ENCODE results near the gene KBTBD12.

KBTBD12 gene

DNA sequence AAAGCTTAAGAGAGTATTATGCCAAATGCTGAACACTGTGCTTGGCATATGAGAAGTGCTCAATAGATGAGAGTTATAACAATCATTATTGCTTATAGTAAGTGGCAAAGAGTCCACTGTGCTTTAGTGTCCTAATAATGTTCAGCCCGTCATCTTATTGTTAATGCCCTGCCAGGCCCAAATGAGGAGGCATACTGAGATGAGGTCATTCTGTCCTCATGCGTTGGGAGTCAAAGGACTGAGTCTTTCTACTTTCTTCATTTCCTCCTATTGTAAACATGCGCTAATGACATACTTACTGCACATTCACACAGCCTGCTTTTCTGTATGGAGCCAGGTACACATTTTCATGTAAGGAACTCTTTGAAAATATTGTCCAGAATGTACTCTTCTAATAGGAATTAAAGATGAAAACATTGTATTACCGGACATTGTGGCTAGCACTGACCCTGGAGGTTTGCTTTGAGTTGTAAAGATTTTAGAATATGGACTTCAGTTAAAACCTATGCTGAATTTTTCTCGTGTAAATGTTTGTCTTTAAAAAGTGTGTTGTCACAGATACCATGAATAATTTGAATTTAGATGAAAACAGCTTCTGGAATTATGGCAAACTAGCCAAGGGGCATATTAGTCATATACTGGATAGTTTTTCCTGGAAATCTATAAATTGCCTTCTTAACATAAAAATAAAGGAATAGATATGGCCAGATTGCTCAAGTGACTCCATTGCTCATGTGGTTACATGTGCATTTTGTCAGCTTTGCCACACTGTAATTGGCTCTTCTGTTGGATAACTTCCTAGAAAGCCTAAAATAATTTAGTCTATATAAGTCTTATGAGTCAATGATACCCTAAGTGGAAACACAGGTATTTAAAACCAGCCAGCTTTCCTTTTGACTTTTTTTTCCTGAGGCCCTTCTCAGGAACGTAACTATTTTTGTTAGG lies 38.3 kb downstream of the KBTBD12 start:
- no peaks in the 10 kb centered on the region for H3K9me3 Mint-ChIP-seq
- H3K27me3 Mint-ChIP-seq (ENCODE audit: low read depth) = peaks cover 53% of the 10 kb centered on the region
- no peaks in the 10 kb centered on the region for H3K4me1 Mint-ChIP-seq (ENCODE audit: low read depth)
- H3K36me3 Mint-ChIP-seq (ENCODE audit: low read depth) = no peaks in the 10 kb centered on the region
- no peak overlapping the region for H3K27ac Mint-ChIP-seq
- no peak overlapping the region for H3K4me3 Mint-ChIP-seq

- H3K4me3 Mint-ChIP-seq = no peak overlapping the region
- H3K4me1 Mint-ChIP-seq (ENCODE audit: low read depth) = no peaks in the 10 kb centered on the region
- H3K36me3 Mint-ChIP-seq (ENCODE audit: low read depth) = no peaks in the 10 kb centered on the region
- no peaks in the 10 kb centered on the region for H3K9me3 Mint-ChIP-seq
- no peak overlapping the region for H3K27ac Mint-ChIP-seq
- peaks cover 40% of the 10 kb centered on the region for H3K27me3 Mint-ChIP-seq (ENCODE audit: low read depth)
Observed at GRCh38 chr3:127954640-127955039, 39.6 kb downstream of the KBTBD12 start.

- Mint-ChIP-seq H3K9me3 (no peaks in the 10 kb centered on the region), H3K4me1 (ENCODE audit: low read depth) (no peaks in the 10 kb centered on the region), H3K36me3 (ENCODE audit: low read depth) (no peaks in the 10 kb centered on the region), H3K4me3 (no peak overlapping the region), H3K27me3 (ENCODE audit: low read depth) (peaks cover 34% of the 10 kb centered on the region), H3K27ac (no peak overlapping the region)
Observed at GRCh38 chr3:127955728-127956127, 40.7 kb downstream of the KBTBD12 start.

DNA sequence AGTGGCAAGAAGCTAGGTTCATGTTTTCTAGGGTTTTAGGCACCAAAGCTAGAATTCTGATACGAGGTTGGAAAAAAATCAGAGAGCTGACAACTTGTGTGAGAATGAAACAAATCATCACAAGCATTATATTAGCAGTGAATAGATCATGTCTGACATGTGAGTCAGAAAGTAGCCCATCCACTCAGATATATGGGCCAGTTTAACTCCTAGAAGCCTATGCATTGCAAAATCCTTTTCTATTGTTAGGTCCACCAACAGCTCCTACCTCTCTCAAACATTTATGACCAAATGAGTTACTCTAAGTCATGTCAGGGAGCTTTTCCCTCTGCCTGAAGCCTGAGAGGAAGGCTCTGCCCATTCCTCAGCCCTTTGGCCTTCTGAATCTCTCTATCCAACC lies 44.0 kb downstream of the KBTBD12 start:
- H3K27ac Mint-ChIP-seq = no peak overlapping the region
- H3K27me3 Mint-ChIP-seq (ENCODE audit: low read depth) = peaks cover 21% of the 10 kb centered on the region
- no peaks in the 10 kb centered on the region for H3K36me3 Mint-ChIP-seq (ENCODE audit: low read depth)
- no peaks in the 10 kb centered on the region for H3K9me3 Mint-ChIP-seq
- no peaks in the 10 kb centered on the region for H3K4me1 Mint-ChIP-seq (ENCODE audit: low read depth)
- H3K4me3 Mint-ChIP-seq = no peak overlapping the region

DNA sequence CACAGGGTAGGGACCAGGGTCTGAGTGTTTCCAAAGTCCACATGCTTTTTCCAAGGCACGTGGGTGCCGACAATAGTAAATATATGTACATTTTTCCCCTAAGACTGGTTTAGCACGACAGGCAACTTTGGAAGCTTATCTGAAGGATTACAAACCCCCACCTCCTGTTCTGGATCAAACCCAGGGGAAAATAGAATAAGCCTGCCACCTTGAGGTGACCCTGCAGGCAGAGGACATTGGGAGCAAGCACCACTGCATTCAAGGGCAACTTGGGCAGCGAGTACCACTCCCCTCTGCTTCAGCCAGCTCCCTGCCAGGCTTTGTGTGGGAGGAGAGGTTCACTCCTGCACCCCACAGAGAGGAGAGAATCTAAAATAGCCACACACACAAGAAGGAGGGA lies 44.8 kb downstream of the KBTBD12 start:
- no peak overlapping the region for H3K4me3 Mint-ChIP-seq
- no peaks in the 10 kb centered on the region for H3K36me3 Mint-ChIP-seq (ENCODE audit: low read depth)
- no peaks in the 10 kb centered on the region for H3K9me3 Mint-ChIP-seq
- H3K27me3 Mint-ChIP-seq (ENCODE audit: low read depth) = peaks cover 14% of the 10 kb centered on the region
- no peaks in the 10 kb centered on the region for H3K4me1 Mint-ChIP-seq (ENCODE audit: low read depth)
- H3K27ac Mint-ChIP-seq = no peak overlapping the region

DNA sequence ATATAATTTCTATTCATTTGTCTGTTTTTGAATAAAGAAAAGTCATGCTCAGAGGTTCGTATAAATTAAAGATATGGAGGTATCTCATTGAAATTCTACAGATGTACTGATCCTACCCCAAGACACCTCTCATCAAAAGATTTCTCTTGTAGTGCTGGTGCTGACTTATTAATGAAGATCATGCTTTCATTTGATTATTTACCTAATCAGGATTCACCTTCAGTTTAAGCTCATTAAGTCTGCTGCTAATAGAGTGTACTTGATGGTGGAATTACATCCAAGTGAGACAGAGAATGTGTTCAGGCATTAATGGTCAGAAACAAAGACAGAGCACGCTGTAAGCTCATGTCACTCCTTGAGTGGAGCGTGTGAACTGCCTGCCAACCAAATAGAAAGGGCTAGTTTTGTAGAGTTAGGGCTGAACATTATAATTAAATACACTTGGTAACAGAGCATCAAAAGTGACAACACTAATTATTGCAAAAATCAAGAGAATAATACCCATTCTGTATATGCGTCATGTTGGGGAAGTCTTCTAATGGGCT lies 45.5 kb downstream of the KBTBD12 start:
- Mint-ChIP-seq H3K36me3 (ENCODE audit: low read depth) (no peaks in the 10 kb centered on the region), H3K27ac (no peak overlapping the region), H3K4me1 (ENCODE audit: low read depth) (no peaks in the 10 kb centered on the region), H3K27me3 (ENCODE audit: low read depth) (peaks cover 12% of the 10 kb centered on the region), H3K4me3 (no peak overlapping the region), H3K9me3 (no peaks in the 10 kb centered on the region)

DNA sequence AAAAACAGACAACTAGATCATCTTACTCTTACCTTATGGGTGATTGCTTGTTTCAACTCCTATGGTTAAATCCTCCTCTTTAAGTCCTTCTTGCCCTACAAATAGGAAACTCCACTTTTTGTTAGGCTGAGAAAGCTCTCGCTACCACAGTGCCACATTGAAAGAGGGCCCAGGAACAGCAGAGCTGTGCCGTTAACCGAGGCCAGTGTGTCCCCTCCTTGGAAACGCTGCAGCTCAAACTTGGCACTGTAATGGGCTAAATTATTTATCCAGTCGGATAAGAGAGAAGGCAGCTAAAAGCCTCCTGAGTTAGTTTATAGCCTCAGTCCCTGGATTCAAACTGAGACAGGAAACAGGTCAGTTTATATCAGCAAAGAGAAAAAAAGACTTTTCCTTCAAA lies 46.1 kb downstream of the KBTBD12 start:
- Mint-ChIP-seq H3K36me3 (ENCODE audit: low read depth) (no peaks in the 10 kb centered on the region), H3K27ac (no peak overlapping the region), H3K9me3 (no peaks in the 10 kb centered on the region), H3K4me3 (no peak overlapping the region), H3K4me1 (ENCODE audit: low read depth) (no peaks in the 10 kb centered on the region), H3K27me3 (ENCODE audit: low read depth) (peaks cover 18% of the 10 kb centered on the region)

- Mint-ChIP-seq H3K4me3 (no peak overlapping the region), H3K4me1 (ENCODE audit: low read depth) (no peaks in the 10 kb centered on the region), H3K36me3 (ENCODE audit: low read depth) (no peaks in the 10 kb centered on the region), H3K9me3 (no peaks in the 10 kb centered on the region), H3K27me3 (ENCODE audit: low read depth) (peaks cover 22% of the 10 kb centered on the region), H3K27ac (no peak overlapping the region)
Observed at GRCh38 chr3:127961963-127962362, 46.9 kb downstream of the KBTBD12 start.

- Mint-ChIP-seq H3K9me3 (no peaks in the 10 kb centered on the region), H3K4me3 (no peak overlapping the region), H3K4me1 (ENCODE audit: low read depth) (no peaks in the 10 kb centered on the region), H3K27ac (no peak overlapping the region), H3K27me3 (ENCODE audit: low read depth) (peaks cover 23% of the 10 kb centered on the region), H3K36me3 (ENCODE audit: low read depth) (no peaks in the 10 kb centered on the region)
Observed at GRCh38 chr3:127962937-127963336, 47.9 kb downstream of the KBTBD12 start.

DNA sequence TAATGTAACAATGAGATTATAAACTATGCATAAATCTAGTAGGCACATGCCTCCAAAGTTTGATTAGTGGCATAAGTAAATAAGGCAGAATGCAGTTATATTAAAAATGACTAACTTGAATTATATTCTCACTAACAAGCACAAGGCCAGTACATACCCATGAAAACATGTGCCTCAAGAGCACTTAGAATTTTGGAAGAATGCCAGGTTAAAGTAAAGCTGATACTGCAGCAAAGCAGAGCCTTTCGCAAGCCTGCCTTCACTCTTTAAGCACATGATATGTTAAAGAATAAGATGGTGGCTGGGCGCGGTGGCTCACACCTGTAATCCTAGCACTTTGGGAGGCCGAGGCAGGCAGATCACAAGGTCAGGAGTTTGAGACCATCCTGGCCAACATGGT lies 49.0 kb downstream of the KBTBD12 start:
- Mint-ChIP-seq H3K4me1 (ENCODE audit: low read depth) (no peaks in the 10 kb centered on the region), H3K4me3 (no peak overlapping the region), H3K9me3 (no peaks in the 10 kb centered on the region), H3K27ac (no peak overlapping the region), H3K27me3 (ENCODE audit: low read depth) (peaks cover 28% of the 10 kb centered on the region), H3K36me3 (ENCODE audit: low read depth) (no peaks in the 10 kb centered on the region)

- no peaks in the 10 kb centered on the region for H3K36me3 Mint-ChIP-seq (ENCODE audit: low read depth)
- H3K4me1 Mint-ChIP-seq (ENCODE audit: low read depth) = no peaks in the 10 kb centered on the region
- H3K27ac Mint-ChIP-seq = no peak overlapping the region
- no peaks in the 10 kb centered on the region for H3K9me3 Mint-ChIP-seq
- peaks cover 28% of the 10 kb centered on the region for H3K27me3 Mint-ChIP-seq (ENCODE audit: low read depth)
- no peak overlapping the region for H3K4me3 Mint-ChIP-seq
Observed at GRCh38 chr3:127964816-127965215, 49.8 kb downstream of the KBTBD12 start.

DNA sequence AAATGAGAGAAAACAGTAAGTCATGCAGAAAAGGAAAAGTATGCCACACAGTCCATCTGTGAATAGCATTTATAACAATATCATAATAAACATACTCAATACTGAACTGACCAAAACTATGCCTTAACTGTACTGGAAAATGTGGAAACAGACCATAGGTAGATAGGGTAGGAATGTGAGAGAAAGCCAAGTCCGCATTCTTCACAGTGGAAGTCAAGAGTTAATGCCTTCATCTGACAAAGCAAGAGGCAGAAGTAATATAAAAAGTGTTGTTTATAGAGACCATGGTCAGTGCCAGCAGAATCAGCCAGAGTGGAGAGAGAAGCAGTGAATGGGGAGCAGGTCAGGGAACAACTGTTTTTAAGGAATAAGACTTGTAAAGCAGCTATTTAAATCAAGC lies 52.3 kb downstream of the KBTBD12 start:
- Mint-ChIP-seq H3K4me1 (ENCODE audit: low read depth) (no peaks in the 10 kb centered on the region), H3K27me3 (ENCODE audit: low read depth) (peaks cover 32% of the 10 kb centered on the region), H3K4me3 (no peak overlapping the region), H3K36me3 (ENCODE audit: low read depth) (no peaks in the 10 kb centered on the region), H3K9me3 (no peaks in the 10 kb centered on the region), H3K27ac (no peak overlapping the region)

DNA sequence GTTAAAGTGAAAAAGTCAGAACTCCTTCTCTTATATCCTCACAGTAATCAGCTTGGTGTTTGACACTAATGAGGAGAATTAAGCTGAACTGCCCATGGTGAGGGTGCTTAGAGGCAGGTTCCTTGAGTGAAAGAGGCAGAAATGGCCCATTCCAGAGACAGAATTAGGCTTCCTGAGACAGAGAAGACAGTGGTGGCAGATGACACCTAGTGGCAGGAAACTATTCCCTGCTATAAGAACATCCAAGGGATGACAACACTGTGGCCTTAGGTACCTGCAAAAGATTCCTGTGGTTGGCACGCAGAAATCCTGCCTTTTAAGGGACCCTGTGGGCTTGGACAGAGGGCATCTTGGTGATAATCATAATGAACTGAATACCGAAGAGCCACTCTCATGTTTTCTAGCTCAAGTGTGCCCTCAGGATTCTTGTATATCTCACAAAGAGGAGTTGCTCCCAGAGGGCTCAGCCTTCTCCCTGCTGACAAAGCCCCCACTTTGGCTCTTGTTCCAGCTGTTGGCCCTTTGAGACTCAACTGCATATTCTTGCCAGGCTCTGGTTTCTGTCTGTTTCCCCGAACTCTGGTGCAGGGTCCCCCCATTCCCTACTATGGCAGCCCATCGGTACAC lies 56.0 kb downstream of the KBTBD12 start:
- Mint-ChIP-seq H3K27me3 (ENCODE audit: low read depth) (peaks cover 29% of the 10 kb centered on the region), H3K27ac (no peak overlapping the region), H3K9me3 (no peaks in the 10 kb centered on the region), H3K4me1 (ENCODE audit: low read depth) (no peaks in the 10 kb centered on the region), H3K36me3 (ENCODE audit: low read depth) (no peaks in the 10 kb centered on the region), H3K4me3 (no peak overlapping the region)

DNA sequence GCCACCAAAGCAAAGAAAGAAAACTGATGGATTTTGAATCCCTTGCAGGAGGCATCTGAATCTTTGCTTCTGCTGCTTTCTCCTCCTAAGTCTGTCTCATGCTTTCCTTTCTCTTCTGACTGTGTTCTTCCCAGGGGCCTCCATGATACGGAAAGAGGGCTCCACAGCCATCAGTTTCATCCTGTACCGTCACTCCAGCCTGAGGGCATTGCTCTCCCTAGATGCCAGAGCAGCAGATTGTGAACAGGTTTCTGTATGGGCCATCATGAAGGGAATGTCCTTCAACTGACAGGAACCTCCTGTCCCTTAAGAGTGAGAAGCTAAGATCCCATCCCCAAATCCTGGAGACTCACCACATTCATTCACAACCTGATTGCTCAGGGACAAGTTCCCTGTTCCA lies 59.2 kb downstream of the KBTBD12 start:
- Mint-ChIP-seq H3K36me3 (ENCODE audit: low read depth) (no peaks in the 10 kb centered on the region), H3K4me3 (no peak overlapping the region), H3K27me3 (ENCODE audit: low read depth) (peaks cover 12% of the 10 kb centered on the region), H3K4me1 (ENCODE audit: low read depth) (no peaks in the 10 kb centered on the region), H3K9me3 (no peaks in the 10 kb centered on the region), H3K27ac (no peak overlapping the region)

Measured in T-helper 1 cell treated with Interleukin-12 subunit alpha and Interleukin-12 subunit beta and Interleukin-4 antibody, amounts not matched to agents 30 μg/mL and 1 μg/mL, for 36 hours (primary cell).